ENCODE measurements around the gene DOK1. TPM values are rescaled to one million over a fixed set of nuclear protein-coding genes. Genes with fewer than 3 reads are reported as not detected.
A peak's percentile ranks its signal among the peaks of the same experiment; 100 is the strongest.

Gene DOK1
- total RNA-seq, 2 experiments from 2014 or later = 15.0 to 16.6 TPM

GRCh38 chr2:74584088-74584645, 29.6 kb downstream of the DOK1 start:
- DNase-seq = no peak
- Mint-ChIP-seq H3K9me3 (no peaks in the 10 kb centered on the region), H3K4me3 (no peak overlapping the region), H3K27me3 (peaks cover 1% of the 10 kb centered on the region), H3K27ac (no peak overlapping the region), H3K36me3 (ENCODE audit: low read depth) (no peaks in the 10 kb centered on the region), H3K4me1 (ENCODE audit: low read depth) (peaks cover 23% of the 10 kb centered on the region)
- intact Hi-C loops (cut with micrococcal nuclease) = no loop called here
- CTCF ChIA-PET = interaction anchor here (0.8 to 10.1 kb wide), 4 partner anchors 9 to 125 kb away, joined by 4 to 108 read pairs (median 10); partner anchors contain the start of genes CCDC142 and TTC31
- POLR2A ChIA-PET = interaction anchor here (0.8 to 1.4 kb wide), 3 partner anchors 9 to 111 kb away, joined by 3 to 4 read pairs (median 4); no protein-coding TSS in a partner anchor
- ATAC-seq = peak; percentile 40
- TF ChIP-seq CTCF (IDR thresholded peaks at IDR 0.05) = no peak

GRCh38 chr2:74585406-74586185, 31.1 kb downstream of the DOK1 start:
- H3K9me3 Mint-ChIP-seq = no peaks in the 10 kb centered on the region
- peaks cover 23% of the 10 kb centered on the region for H3K4me1 Mint-ChIP-seq (ENCODE audit: low read depth)
- no peaks in the 10 kb centered on the region for H3K36me3 Mint-ChIP-seq (ENCODE audit: low read depth)
- H3K4me3 Mint-ChIP-seq = peak overlapping the region; percentile 50
- peak overlapping the region; percentile 74 for H3K27ac Mint-ChIP-seq
- intact Hi-C loops (cut with micrococcal nuclease) = loop anchor here (5.0 kb wide), 1 partner anchor 53 kb away; no protein-coding TSS in a partner anchor
- TF ChIP-seq CTCF (IDR thresholded peaks at IDR 0.05) = no peak
- CTCF ChIA-PET = interaction anchor here (0.8 to 10.1 kb wide), 29 partner anchors 9 to 336 kb away, joined by 3 to 108 read pairs (median 4); partner anchors contain the start of genes AUP1, CCDC142, HTRA2 and PCGF1
- ATAC-seq (peak; percentile 65), DNase-seq (peak; percentile 48)
- H3K27me3 Mint-ChIP-seq = peaks cover 4% of the 10 kb centered on the region
- POLR2A ChIA-PET = interaction anchor here (0.7 to 4.1 kb wide), 7 partner anchors 30 to 113 kb away, joined by 3 to 27 read pairs (median 4); partner anchors contain the start of genes CCDC142, LBX2 and TTC31

- peak; percentile 79 for DNase-seq
- peak; percentile 71 for TF ChIP-seq CTCF (IDR thresholded peaks at IDR 0.05)
- H3K4me3 Mint-ChIP-seq = no peak overlapping the region
- no peaks in the 10 kb centered on the region for H3K36me3 Mint-ChIP-seq (ENCODE audit: low read depth)
- peaks cover 9% of the 10 kb centered on the region for H3K27me3 Mint-ChIP-seq
- POLR2A ChIA-PET = interaction anchor here (1.6 to 4.1 kb wide), 2 partner anchors 13 to 106 kb away, joined by 5 to 27 read pairs; partner anchors contain the start of genes CCDC142 and TTC31
- H3K27ac Mint-ChIP-seq = no peak overlapping the region
- ATAC-seq = peak; percentile 77
- H3K4me1 Mint-ChIP-seq (ENCODE audit: low read depth) = peaks cover 23% of the 10 kb centered on the region
- CTCF ChIA-PET = interaction anchor here (0.7 to 10.1 kb wide), 29 partner anchors 12 to 554 kb away, joined by 3 to 108 read pairs (median 5); partner anchors contain the start of genes AUP1, CCDC142, HTRA2 and INO80B
- H3K9me3 Mint-ChIP-seq = no peaks in the 10 kb centered on the region
- intact Hi-C loops (cut with micrococcal nuclease) = loop anchor here (1.0 to 5.0 kb wide), 2 partner anchors 55 to 104 kb away; partner anchors contain the start of gene TTC31
These were observed 33.3 kb downstream of the DOK1 start for GRCh38 chr2:74587664-74588277.

GRCh38 chr2:74588664-74589063, 34.1 kb downstream of the DOK1 start:
- H3K27me3 Mint-ChIP-seq = peaks cover 14% of the 10 kb centered on the region
- H3K4me3 Mint-ChIP-seq = no peak overlapping the region
- ChIA-PET POLR2A (interaction anchor here (1.6 to 4.1 kb wide), 2 partner anchors 14 to 106 kb away, joined by 5 to 27 read pairs; partner anchors contain the start of genes CCDC142 and TTC31), CTCF (interaction anchor here (0.7 to 10.1 kb wide), 20 partner anchors 12 to 553 kb away, joined by 3 to 108 read pairs (median 6); partner anchors contain the start of genes AUP1, CCDC142, HTRA2 and MRPL53)
- ATAC-seq = no peak
- H3K9me3 Mint-ChIP-seq = no peaks in the 10 kb centered on the region
- H3K27ac Mint-ChIP-seq = no peak overlapping the region
- DNase-seq = no peak
- no peak for TF ChIP-seq CTCF (IDR thresholded peaks at IDR 0.05)
- peaks cover 23% of the 10 kb centered on the region for H3K4me1 Mint-ChIP-seq (ENCODE audit: low read depth)
- H3K36me3 Mint-ChIP-seq (ENCODE audit: low read depth) = no peaks in the 10 kb centered on the region
- intact Hi-C loops (cut with micrococcal nuclease) = loop anchor here (5.0 kb wide), 1 partner anchor 56 kb away; no protein-coding TSS in a partner anchor
